Measurements from ENCODE around the gene INTS1.

DNA sequence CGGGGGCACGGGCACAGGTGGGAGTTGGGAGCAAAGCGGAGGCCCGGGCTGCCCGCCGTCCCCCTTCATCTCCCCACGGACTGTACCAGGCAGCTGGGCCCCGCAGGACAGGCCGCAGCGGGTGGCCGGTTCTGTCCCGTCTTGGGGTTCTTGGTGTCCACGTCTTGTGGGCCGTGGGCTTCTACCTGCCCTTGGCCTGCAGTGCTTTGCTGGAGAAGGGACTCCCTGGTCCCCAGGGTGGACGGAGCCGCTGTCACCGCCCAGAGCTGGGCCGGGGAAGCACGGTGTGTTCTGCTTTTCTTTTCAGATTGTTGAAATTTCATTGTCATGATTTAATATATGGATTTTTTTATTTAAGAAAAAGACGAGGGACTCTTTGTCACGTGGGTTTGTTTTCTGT, 38.1 kb upstream of the INTS1 start:
- TF ChIP-seq, protein P1, sequence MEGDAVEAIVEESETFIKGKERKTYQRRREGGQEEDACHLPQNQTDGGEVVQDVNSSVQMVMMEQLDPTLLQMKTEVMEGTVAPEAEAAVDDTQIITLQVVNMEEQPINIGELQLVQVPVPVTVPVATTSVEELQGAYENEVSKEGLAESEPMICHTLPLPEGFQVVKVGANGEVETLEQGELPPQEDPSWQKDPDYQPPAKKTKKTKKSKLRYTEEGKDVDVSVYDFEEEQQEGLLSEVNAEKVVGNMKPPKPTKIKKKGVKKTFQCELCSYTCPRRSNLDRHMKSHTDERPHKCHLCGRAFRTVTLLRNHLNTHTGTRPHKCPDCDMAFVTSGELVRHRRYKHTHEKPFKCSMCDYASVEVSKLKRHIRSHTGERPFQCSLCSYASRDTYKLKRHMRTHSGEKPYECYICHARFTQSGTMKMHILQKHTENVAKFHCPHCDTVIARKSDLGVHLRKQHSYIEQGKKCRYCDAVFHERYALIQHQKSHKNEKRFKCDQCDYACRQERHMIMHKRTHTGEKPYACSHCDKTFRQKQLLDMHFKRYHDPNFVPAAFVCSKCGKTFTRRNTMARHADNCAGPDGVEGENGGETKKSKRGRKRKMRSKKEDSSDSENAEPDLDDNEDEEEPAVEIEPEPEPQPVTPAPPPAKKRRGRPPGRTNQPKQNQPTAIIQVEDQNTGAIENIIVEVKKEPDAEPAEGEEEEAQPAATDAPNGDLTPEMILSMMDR (IDR thresholded peaks at IDR 0.05; ENCODE audit: low read length) = no peak
- no peak for TF ChIP-seq EZH2 (IDR thresholded peaks at IDR 0.05; ENCODE audit: borderline replicate concordance, low read length)

Measured in OCI-LY1 (cell line).